LNCAP (cell line): ENCODE data around the gene NEK10.

ENCODE experiments used
- CTCF ChIP-seq: fragments of 450-650 bp; IDR thresholded peaks from 2 replicates; pipeline ENCODE4 v1.5.1; 2017; ENCODE audit warnings: mild to moderate bottlenecking

NEK10 gene

GRCh38 chr3:27319847-27320526, 49.2 kb downstream of the NEK10 start:
- no peak for TF ChIP-seq CTCF

- no peak for TF ChIP-seq CTCF
Observed at GRCh38 chr3:27319304-27319703, 49.9 kb downstream of the NEK10 start.

- TF ChIP-seq CTCF = no peak
Observed at GRCh38 chr3:27317096-27317495, 52.1 kb downstream of the NEK10 start.

GRCh38 chr3:27315003-27315402, 54.2 kb downstream of the NEK10 start:
- no peak for TF ChIP-seq CTCF

GRCh38 chr3:27312044-27312668, 57.0 kb downstream of the NEK10 start:
- TF ChIP-seq CTCF = peak; percentile 83

GRCh38 chr3:27311400-27311799, 57.8 kb downstream of the NEK10 start:
- TF ChIP-seq CTCF = no peak

- no peak for TF ChIP-seq CTCF
Observed at GRCh38 chr3:27310688-27311087, 58.5 kb downstream of the NEK10 start.
